HG02763 (cell line): ENCODE measurements around the gene LMO3.

ENCODE experiments used
- ATAC-seq: cut with Tn5 transposase; IDR thresholded peaks from one replicate; pipeline ENCODE4 v1.9.1; 2021; ENCODE audit warnings: mild to moderate bottlenecking, moderate library complexity; ENCODE audit not compliant: unreplicated experiment

LMO3 gene

DNA sequence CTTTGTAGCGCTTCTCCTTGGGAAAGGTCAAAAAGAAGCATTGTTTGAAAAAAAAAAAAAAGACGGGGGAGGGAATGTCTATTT, at the start of gene LMO3:
LMO3 (minus strand) TSS at position 46 of the 84 bp plus-strand sequence. CDS start 5,302 bp downstream, outside the sequence.
- ATAC-seq = no peak

DNA sequence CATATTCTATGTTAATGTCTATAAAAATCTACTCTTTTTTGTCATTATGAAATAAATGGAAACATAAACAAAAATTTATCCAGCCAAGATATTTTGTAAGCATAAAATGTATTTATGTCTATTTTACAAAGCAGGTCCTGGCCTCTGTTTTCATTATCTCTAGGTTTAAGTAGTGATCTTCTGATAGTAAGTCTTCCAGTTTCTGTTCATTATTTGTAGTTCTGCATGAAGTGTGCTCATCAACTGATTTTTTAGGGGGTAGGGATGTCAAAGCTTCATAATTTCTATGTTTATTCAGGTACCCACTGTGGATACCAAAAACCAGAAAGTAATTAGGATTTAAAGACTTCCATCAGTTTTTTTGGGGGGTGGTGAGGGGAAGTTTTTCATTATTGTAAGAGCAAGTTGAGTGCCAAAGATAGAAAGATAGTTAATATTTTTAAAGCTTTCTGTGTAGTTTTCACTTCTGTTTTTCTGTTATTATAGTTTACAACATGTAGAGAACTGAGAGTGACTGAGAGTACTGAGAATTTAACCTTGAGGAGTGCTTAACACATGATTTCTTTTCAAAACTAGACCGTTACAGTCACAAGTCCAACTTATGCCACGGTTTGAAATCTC, 30.6 kb upstream of the LMO3 start:
- ATAC-seq = peak; percentile 98

DNA sequence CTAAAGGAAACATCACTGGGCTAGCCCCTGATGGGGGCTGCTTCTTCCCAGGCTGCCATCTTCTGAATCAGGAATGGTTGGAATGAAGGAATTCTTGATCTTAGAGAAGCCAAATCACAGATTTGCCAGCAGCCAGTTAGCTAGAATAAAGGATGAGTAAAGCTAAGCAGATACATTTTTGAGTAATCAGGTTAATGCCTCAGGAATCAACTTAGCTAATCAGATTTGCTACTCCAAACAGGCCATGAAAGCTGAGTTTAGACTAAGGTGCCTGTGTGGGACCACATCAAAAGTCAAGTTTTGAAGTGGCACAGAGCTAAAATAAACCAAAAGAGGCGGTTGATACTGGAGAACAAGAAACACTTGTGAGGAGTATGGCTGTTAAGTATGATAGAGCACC, 28.8 kb upstream of the LMO3 start:
- no peak for ATAC-seq

DNA sequence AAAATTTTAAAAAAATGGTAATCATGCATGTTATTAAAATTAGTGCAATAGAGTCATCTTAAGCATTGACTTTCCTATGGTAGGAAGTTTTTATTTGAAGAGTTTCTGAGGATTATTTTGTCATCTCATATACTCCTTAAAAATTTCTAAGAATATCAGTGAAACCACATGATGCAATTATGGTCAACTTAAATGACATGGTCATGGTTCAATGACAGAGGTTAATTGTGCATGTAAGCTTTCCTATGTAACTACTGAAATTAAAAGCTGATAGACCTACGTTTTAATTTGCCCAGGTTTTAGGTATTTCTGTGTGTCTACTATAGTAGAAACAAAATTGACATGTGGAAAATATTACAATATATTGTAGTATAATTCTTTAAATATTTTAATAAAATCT, 21.0 kb upstream of the LMO3 start:
- no peak for ATAC-seq

DNA sequence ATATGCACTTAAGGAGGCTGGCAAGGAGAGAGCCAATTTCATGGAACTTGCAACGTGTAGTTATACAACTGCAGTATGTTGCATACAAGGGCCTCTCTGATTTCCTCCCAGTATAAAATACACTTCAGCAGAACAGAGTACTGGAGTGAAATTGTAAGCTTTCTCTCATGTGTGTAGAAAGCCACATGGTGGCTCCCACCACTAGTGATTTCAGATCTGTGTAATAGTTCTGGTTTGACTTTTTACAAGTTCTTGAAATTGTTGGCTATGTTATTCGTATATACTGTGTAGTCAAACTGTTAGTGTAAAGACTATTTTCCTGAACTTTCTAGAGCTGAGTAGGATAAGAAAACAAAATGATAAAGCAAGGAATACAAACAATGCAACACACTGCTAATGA, 16.4 kb upstream of the LMO3 start:
- no peak for ATAC-seq

DNA sequence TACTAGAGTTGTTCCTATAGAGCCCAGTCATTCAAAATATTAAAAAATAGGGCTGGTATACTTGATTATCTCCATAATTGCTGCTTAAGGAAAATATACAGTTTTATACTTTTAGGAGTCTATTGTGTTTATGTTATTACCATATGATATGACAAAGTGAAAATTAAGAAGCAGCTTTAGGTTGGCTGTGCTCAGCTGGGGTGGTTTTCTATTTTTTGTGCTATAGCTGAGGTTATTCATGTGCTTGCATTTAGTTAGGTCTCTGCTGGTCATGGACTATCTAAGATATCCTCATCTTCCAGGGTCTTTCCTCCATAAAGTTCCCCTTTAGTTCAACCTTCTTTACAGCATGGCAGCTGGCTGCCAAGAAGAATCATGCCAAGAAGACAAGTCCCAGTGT, 13.6 kb upstream of the LMO3 start:
- no peak for ATAC-seq

DNA sequence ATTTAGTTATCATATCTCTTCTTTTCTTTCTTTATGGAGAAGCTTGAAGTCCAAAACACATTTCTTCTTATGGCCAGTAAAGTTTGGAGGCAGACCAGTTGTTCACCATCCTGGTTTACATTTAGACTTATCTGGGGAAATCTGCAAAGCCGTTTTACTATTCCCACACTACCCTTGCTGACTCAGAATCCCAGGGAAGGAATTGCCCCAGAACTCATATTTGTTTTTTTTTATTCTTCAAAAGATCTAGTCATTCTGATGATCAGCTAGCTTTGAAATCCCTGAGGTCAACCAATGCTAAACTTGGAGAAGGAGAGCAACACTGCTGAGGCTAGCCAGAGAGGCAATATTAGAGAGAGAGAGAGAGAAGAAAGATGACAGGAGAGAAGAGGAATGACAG, 12.3 kb upstream of the LMO3 start:
- ATAC-seq = no peak

DNA sequence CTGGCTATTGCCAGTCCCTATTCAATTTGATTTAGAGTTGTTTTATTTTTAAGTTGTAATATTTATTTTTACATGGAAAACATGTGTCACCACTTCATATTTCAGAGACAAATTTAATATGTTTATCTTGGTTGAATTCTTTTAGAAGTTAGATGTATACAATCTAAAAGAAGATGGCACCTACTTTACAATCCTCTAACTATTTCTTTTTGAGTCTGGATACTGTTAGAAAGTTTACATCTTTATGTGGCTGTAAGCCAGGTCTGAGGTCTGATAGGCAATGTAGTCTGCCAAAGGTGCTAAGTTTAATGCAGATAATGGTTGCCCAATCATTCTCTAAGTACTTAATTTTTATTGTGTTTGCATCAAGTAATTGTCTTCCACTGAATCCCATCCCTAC, 7.2 kb upstream of the LMO3 start:
- no peak for ATAC-seq

DNA sequence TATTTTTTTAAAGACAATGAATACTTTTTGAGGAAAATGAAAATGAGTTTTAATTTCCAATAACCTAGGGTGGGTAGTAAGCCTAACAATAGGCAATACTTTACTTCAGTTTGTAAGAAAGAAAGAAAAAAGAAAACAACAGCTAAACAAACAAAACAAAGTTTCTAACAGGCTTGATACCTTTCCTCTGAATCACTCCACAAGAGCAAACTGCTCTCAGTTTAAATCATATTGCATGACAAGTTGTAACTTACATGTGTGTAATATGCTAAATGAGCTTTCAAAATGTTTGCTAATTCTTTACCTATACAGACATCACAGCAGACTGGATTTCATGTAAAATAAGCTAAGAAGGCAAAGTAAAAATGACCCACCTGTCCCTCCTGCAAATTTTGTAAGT, 6.7 kb upstream of the LMO3 start:
- no peak for ATAC-seq

DNA sequence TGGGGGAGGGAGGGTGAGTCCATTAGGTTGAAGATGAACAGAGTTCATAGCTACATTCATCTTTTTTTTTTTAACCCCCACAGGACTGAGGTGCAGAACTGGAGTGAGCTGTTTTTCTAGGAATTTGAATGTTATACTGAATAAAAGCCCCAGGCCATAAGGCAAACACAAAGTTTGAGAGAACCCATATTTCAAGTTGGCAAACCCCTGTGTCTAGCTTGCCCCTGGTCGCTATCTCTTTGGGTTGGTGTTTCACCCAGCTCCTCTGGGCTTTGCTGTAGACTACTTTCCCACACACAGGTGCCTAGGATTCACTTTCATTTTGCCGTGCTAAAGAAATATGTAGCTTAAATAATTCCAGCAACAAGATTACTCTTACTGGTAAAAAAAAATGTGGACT, 5.2 kb upstream of the LMO3 start:
- peak; percentile 40 for ATAC-seq

DNA sequence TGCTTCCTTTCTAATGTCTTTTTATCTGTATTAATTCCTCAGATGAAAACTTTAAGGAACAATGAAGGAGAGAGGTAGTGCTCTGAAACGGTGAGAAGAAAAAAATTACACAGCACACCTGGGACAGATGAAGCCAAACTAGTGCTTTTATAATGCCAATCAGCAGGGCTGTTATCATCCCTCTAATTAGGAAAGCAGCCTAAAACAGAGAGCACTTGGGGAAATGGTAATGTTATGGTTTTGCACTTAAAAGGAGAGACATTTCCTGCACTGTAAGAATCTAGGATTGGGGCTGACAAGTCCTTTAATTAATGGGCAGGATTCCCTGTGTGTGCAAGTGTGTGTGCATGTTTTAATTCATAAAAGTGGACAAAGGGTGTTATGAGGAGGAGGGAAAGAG, 4.8 kb upstream of the LMO3 start:
- ATAC-seq = no peak

DNA sequence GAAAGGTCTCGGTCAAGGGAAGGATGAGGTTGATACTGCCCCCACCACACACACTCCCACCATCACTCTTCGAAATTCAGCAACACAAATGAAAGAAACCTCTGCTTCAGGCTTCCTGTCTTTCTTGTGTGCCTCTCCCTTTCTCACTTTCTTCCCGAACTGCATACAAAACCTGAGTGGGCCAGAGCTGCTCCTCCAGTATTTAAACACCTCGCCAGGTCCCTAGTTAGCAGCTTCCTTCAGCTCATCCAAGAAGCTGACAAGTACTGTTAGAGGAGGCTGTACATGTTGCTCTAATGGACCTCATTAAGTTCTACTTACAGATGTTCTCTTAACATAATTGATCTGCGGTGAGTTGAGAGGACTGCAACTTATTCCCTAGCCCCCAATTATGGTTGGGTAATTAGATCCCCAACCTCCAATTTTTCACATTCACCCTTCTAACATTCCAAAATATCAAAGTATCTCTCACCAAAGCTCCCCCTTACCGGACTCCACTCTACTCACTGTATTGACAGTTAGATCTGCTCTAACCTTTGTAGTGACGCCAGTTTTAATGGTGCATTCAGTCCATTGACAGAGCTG, 4.1 kb upstream of the LMO3 start:
- ATAC-seq = no peak

DNA sequence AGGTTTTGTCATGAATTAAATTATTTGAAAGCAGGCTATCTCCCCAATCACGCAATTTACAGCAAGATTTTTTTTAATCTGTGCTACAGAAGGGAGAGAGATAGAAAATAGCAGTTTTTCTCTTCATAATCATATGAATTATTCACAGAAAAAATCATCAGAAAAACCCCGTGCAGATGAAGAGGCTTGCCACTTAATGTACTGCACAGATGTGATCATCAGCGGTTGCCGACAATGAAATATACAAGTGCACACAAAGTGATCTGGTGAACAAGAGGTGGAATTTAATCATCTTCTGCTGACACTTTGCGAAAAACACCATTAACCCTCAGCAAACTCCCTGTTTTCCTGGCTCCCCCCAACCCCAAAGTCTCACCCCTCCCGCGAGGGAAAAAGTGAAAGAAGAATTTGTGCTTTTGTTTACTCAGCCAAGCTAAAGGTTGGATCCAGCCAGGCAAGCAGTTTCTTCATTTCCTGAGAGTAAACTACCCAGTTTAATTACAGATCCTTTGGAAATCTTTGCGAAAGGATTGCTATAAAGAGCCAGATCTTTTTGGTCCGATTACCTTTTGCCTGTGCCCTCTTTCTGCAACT, 3.1 kb upstream of the LMO3 start:
- ATAC-seq = no peak

DNA sequence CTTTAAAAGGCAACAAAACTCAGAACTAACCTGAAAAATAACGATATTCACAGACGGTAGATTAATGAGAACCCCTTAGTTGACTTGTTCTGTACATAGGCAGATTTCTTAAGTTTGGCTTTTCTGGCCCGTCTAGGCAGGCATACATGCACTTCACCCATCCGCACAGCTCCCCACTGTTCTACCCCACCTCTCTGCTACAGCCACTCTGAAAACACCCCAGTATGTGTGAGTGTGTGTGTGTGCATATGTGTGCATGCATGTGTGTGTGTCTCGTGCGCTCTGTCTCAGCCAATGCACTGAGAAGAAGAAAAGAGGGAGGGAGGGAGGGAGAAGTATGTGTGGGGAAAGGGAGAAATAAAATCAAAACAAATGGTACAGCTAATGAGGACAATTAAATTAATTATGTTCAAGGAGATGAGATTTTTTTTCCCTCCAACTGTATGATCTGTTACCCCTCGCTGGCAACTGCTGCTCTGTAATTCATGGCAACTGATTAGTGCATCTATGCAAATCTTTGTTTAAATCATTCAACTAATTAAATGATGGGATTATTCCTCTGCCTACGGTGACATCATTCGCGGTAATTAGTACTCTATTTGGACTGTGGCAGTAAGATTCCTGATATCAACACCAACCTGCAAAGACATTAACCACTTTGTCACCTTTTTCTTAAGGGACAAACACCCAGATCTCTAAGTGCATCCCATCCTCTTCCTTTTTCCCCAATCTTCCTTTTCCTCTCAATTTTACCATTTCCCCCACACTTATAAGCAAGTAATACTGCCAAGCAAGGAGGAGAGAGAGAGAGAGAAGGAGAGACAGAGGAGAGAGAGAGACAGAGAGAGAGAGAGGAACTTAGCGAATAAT, 2.2 kb upstream of the LMO3 start:
- no peak for ATAC-seq

DNA sequence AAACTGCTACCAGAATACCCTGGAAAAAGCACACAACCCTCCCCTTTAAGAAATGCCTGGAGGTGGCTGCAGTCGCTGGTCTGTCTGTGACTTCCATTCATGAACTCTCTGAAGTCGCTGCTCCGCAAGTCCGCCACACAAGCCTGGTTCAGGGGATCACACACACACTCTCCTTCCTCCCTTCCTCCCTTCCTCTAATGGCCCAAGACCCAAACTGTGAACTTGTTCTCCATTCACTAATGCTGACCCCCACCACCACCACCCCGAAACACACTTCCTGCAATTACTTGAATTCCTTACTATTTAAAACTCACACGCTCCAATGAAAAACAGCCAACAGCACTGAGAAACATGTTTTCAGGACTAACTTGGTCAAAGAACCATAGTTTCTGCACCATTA, 1.0 kb upstream of the LMO3 start:
- no peak for ATAC-seq

DNA sequence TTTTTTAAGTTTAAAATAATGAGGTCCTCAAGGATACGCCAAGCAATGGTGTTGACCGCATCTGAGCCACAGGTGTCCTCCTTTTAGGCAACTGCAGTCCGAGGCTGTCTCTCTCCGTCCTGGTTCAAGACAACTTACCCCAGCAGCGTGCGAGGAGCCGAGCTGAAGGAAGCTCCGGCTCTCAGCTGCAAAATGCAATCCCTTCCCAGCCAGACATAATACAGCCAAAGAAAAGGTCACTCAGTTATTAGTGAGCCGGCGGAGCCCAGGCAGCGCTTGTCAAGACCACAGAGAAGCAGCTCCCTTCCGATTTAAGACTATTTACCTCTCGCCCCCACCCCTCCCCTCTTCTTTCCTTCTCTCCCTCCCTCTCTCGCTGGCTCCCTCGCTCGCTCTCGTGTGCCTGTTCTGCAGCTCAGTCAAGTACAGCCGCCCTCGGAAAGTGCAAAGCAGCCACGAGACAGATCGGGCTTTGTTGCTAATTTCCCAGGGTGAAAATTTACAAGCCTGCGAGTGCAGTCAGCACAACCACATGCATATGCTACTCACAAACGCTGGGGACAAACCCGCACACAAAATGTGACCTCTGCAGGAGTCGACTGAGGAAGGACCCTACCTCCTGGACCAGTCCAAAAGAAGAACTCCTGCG, 363 bp upstream of the LMO3 start:
- peak; percentile 53 for ATAC-seq

DNA sequence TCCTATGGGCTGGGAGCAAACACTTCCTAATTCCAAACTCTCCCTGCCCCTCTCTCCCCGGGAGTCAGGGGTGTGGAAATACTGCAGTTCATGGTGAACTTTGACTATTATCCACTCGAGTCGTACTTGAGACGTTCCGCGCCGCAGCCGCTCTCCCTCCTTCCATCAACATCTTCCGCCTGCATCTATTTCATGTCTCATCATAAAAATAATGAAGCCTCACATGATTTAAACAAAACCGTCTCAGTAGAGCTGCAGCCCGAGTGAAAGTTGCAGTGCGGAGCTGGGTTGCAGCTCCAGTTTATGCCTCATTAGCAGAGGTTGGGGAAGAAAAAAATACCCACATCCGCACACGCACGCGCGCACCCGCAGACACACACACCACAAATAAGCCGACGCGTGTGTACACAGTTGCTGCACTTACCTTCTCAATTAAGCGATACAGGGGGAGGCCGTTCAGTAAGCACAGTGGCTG, 283 bp downstream of the LMO3 start:
- no peak for ATAC-seq

DNA sequence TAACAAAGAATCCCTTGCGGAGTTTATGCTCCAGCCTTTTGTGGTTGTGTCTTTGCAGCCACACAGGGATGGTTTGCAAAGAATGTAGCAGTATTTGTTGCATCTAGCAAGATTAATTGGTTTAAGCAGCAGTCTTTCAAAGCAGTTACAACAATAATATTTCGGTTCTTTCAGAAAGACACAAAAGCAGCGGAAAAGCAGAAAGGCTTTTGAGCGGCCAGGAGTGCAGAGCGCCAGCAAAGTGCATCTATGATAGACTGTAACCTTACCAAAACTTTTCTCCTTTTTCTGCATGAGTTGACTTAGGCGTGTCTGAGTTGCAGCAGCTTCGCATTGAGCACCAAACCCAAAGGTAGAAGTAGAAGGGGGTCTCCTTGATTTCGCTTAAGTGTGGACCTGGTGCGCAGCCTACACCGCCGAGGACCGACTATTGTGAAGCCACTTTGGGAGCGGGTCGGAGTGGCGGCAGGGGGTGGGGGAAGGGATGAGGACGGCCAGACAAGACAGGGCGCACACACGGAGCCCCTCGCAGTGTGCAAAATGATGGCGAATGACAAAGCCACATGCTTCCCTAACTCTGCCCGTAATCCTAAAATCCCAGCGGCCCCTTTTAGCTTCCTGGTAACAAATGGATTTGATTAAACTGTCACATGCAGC, 1.2 kb downstream of the LMO3 start:
- no peak for ATAC-seq

DNA sequence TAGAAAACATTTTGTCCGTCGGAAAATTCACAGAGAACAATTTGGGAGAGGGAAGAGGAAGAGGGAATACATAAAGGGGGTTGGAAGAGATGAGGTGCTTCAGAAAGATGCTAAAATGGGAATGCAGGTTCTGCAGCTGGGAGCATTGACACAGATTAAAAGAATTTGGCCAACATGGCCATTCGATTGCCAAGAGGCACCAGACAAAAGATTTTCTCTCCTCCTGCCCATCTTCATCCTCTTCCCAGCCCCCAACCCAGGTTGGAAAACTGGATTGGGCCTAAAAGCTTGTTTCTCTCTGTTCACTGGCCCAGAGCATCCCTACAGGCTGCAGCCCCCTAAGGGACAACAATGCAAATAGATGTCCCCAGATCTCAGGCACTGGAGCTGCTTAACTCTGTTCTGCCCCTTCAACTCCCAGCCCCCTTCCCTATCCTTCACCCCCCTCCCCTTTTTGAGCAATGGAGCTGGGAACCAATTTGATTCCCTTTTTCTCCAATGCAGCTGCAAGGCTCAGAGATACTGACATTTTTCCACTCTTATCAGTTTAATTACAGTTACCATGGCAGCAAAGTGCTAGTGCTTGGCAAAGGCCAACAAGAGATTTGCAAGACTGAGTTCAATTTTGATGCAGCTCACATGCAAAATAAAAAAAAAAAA, 1.9 kb downstream of the LMO3 start:
- ATAC-seq = no peak

DNA sequence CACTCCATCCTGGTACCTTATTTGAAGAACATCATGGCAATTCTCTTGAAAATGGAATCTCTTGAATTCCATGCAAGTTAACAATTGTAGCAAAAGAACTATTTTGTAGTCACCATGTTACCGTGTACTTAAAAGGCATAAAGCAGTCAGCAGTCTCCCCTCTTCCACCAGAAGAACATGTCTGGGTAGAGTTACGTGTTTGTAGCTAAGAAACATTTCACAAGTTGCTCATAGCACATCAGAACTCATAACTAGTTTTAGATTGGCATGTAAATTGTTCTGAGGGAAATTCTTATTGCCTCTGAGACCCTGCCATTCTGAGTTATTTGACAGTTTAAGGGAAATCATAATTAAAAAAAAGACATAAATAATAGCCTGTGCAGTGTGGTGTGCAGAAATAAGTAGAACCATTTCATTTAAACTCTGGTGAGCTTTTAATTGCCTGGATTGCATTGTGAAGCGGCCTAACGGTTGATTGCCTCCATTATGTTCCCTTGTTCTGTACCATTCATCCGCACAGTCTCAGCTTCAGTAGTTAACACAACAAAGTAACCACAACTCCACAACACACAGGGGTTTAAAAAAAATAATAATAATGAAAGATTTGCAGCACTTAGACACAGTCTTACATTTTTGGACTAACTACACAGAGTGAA, 2.6 kb downstream of the LMO3 start:
- ATAC-seq = no peak
